ENCODE data around the gene KLHL22.

GRCh38 chr22:20392983-20393704 is 102.5 kb downstream of the KLHL22 start:
- TF ChIP-seq CTCF (IDR thresholded peaks at IDR 0.05) (no peak), SIN3A (IDR thresholded peaks at IDR 0.05; ENCODE audit: borderline replicate concordance, insufficient read depth, low read depth, low read length) (no peak), REST (IDR thresholded peaks at IDR 0.05; ENCODE audit: insufficient read depth in 1 of 2, low read depth in 2 of 2, low read length in 1 of 2) (no peak), POLR2AphosphoS5 (IDR thresholded peaks at IDR 0.05; ENCODE audit: low read depth, low read length) (no peak), TCF7L2 (IDR thresholded peaks at IDR 0.05; ENCODE audit: low read depth, low read length) (no peak)

All from Panc1 (cell line).